ENCODE data around the gene GLRX5. TPM values are rescaled to one million over a fixed set of nuclear protein-coding genes. Genes with fewer than 3 reads are reported as not detected.

Gene GLRX5
- total and polyA plus RNA-seq, 2 donors from 2014 or later: 46.7 to 124 TPM

- Histone ChIP-seq H3K27me3 (ENCODE audit: control insufficient read depth, insufficient read depth, low read length) (no peaks in the 10 kb centered on the region), H3K27ac (ENCODE audit: low read depth in 2 of 2, low read length in 2 of 2) (no peak overlapping the region), H3K4me1 (ENCODE audit: control insufficient read depth in 2 of 3, insufficient read depth in 2 of 3, low read depth in 1 of 3, low read length in 3 of 3) (peaks cover 5 to 35% (median 31%) of the 10 kb centered on the region in 3 donors), H3K36me3 (ENCODE audit: control insufficient read depth in 2 of 3, insufficient read depth in 3 of 3, low read length in 3 of 3) (no peaks in the 10 kb centered on the region), H3K4me3 (ENCODE audit: low read length in 3 of 3) (no peak overlapping the region), H3K9ac (ENCODE audit: low read length in 3 of 3) (no peak overlapping the region), H3K9me3 (ENCODE audit: control insufficient read depth in 2 of 3, insufficient read depth in 1 of 3, low read length in 3 of 3) (no peaks in the 10 kb centered on the region)
- no peak for DNase-seq
- no peak for FAIRE-seq
- intact Hi-C loops (cut with DNase I): no loop called here
- no peak for TF ChIP-seq CTCF (IDR thresholded peaks at IDR 0.05; ENCODE audit: borderline replicate concordance, extremely low read depth, insufficient read depth)
Measured at GRCh38 chr14:95529216-95529615, 5.6 kb upstream of the GLRX5 start.

DNA sequence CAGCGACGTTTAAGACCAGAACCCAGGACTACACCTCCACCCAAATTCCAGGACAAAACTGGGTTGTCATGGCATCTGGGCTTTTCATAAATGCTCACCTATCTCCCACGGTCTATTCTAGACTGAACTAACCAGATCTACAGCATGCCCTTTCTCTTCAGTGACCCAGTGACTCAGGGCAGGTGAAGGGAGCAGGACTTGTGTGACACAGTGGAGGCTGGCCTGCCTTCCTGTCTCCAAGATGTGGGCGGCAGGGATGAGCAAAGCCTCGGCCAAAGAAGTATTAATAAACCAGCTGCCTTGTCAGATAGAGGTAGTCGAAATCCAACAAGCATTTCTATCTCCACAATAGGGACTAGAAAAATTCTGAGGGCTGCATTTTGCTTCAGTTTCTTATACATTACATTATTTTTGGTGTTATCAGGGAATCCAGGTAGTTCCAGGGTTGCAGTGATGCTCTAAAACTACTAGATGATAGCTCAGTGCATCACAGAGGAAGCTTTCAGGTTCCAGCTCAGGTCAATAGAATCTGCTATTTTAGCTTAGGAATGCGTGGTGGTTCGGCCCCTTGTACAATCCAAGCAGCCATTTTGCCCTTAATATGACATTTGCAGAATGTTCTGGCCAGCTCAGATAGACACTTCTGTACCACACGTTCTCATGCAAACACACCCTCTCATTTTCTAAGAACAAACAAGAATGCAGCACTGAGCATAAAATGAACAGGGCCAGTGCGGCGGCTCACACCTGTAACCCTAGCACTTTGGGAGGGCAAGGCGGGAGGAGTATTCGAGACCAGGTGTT is 4.2 kb upstream of the GLRX5 start:
- Histone ChIP-seq H3K9ac (ENCODE audit: low read length in 3 of 3) (no peak overlapping the region), H3K4me3 (ENCODE audit: low read length in 3 of 3) (no peak overlapping the region), H3K27ac (ENCODE audit: low read depth in 2 of 2, low read length in 2 of 2) (no peak overlapping the region), H3K27me3 (ENCODE audit: control insufficient read depth, insufficient read depth, low read length) (no peaks in the 10 kb centered on the region), H3K36me3 (ENCODE audit: control insufficient read depth in 2 of 3, insufficient read depth in 3 of 3, low read length in 3 of 3) (no peaks in the 10 kb centered on the region), H3K9me3 (ENCODE audit: control insufficient read depth in 2 of 3, insufficient read depth in 1 of 3, low read length in 3 of 3) (no peaks in the 10 kb centered on the region), H3K4me1 (ENCODE audit: control insufficient read depth in 2 of 3, insufficient read depth in 2 of 3, low read depth in 1 of 3, low read length in 3 of 3) (peaks cover 5 to 38% (median 31%) of the 10 kb centered on the region in 3 donors)
- TF ChIP-seq CTCF (IDR thresholded peaks at IDR 0.05; ENCODE audit: borderline replicate concordance, extremely low read depth, insufficient read depth): no peak
- intact Hi-C loops (cut with DNase I): loop anchor here (5.0 kb wide), 1 partner anchor 83 kb away; no protein-coding TSS in a partner anchor
- DNase-seq (peak in 1 of 5 donors; percentile 28), FAIRE-seq (no peak)

DNA sequence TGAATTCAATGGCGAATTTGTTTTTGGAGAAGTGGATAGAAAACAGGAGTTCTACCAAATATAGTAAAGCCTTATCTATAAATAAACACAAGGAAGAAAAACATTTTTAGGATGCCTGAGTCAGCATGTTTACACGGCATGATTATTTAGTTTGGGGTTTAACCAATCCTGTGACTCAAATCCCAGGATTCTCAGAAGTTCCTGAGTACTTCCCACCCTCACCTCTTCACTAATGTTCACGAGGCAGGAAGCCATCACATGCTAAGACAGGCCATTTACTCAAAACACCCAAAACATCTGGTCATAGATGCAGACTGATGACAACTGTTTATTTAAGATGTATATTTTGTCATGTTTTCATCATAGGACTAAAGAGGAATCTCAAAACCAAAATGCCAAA is 3.4 kb upstream of the GLRX5 start:
- peak overlapping the region in 1 of 3 donors; percentile 10 for H3K4me3 ChIP-seq (ENCODE audit: low read length in 3 of 3)
- intact Hi-C loops (cut with DNase I): loop anchor here (5.0 kb wide), 1 partner anchor 84 kb away; no protein-coding TSS in a partner anchor
- no peaks in the 10 kb centered on the region for H3K36me3 ChIP-seq (ENCODE audit: control insufficient read depth in 2 of 3, insufficient read depth in 3 of 3, low read length in 3 of 3)
- H3K9me3 ChIP-seq (ENCODE audit: control insufficient read depth in 2 of 3, insufficient read depth in 1 of 3, low read length in 3 of 3): no peaks in the 10 kb centered on the region
- DNase-seq (peak in 1 of 5 donors; percentile 57), FAIRE-seq (no peak)
- no peak for TF ChIP-seq CTCF (IDR thresholded peaks at IDR 0.05; ENCODE audit: borderline replicate concordance, extremely low read depth, insufficient read depth)
- no peaks in the 10 kb centered on the region for H3K27me3 ChIP-seq (ENCODE audit: control insufficient read depth, insufficient read depth, low read length)
- H3K4me1 ChIP-seq (ENCODE audit: control insufficient read depth in 2 of 3, insufficient read depth in 2 of 3, low read depth in 1 of 3, low read length in 3 of 3): peaks cover 5 to 41% (median 23%) of the 10 kb centered on the region in 3 donors
- peak overlapping the region in 1 of 2 donors; percentile 18 for H3K27ac ChIP-seq (ENCODE audit: low read depth in 2 of 2, low read length in 2 of 2)
- H3K9ac ChIP-seq (ENCODE audit: low read length in 3 of 3): no peak overlapping the region

All from kidney (tissue), 14 donors.